HepG2 (cell line): ENCODE data around the gene PIR. TPM values are rescaled to one million over a fixed set of nuclear protein-coding genes. Genes with fewer than 3 reads are reported as not detected.

Experiments
- ATAC-seq: fragments of 200-7000 bp; cut with Tn5 transposase; 3 replicates; pipeline ENCODE4 v1.9.1; 2020; ENCODE audit warnings: mild to moderate bottlenecking, moderate library complexity
- BruUV-seq: library from RNA; stranded (reverse); fragments of 400-500 nt; replicated peaks from 2 replicates; lab custom pipeline; 2021; lab: Mats Ljungman, UMichigan
- CTCF ChIA-PET: fragments of 300-600 bp; formaldehyde crosslinking; extraction: SDS; loops from one replicate; lab custom pipeline; 2021; ENCODE audit warnings: low total read pairs, inconsistent platforms, low intra/inter-chr PET ratio; lab: Yijun Ruan, JAX
- POLR2A ChIA-PET: fragments of 350-600 bp; sonication (Branson Sonifier 250); formaldehyde crosslinking; loops from one replicate; lab custom pipeline; 2020; ENCODE audit warnings: antibody characterized with exemption, inconsistent platforms; lab: Yijun Ruan, JAX
- DNase-seq: peaks from one replicate; pipeline ENCODE4 v3.0.0-alpha.2; 2015; ENCODE audit warnings: low spot score
- FAIRE-seq: peaks from 3 replicates; lab custom pipeline; 2011; peaks lifted over from hg19 to GRCh38; lab: Jason Lieb, UNC
- H2AFZ ChIP-seq: one replicate; pipeline ENCODE4 v1.6.1; 2011; ENCODE audit warnings: low read length, inconsistent platforms
- H3K27ac ChIP-seq: fragments of 300-600 bp; 3 replicates; pipeline ENCODE4 v1.8.0; 2011; ENCODE audit warnings: mixed run types, mild to moderate bottlenecking, mixed read lengths, low read length, inconsistent platforms; ENCODE audit not compliant: insufficient read depth; ENCODE audit errors: extremely low read length
- H3K27me3 ChIP-seq, 2 experiments: fragments of 200-600 bp in 1 of 2; 2 replicates in 1 of 2; 3 replicates in 1 of 2; pipeline versions ENCODE4 v1.6.0 to v1.8.0; 2011; ENCODE audit warnings: low read length in 2 of 2, mild to moderate bottlenecking in 2 of 2, moderate library complexity in 2 of 2, inconsistent platforms in 1 of 2; ENCODE audit not compliant: insufficient read depth in 2 of 2, control insufficient read depth in 1 of 2
- H3K36me3 ChIP-seq, 2 experiments: fragments of 200-600 bp in 1 of 2; replicated peaks in 1 of 2; 2 replicates in 1 of 2; 3 replicates in 1 of 2; pipeline versions ENCODE4 v1.5.1 to v1.8.0; 2011; ENCODE audit warnings: low read length in 2 of 2, inconsistent platforms in 1 of 2; ENCODE audit not compliant: insufficient read depth in 2 of 2, control insufficient read depth in 1 of 2
- H3K4me1 ChIP-seq: 2 replicates; pipeline ENCODE4 v1.5.1; 2012; ENCODE audit warnings: low read length, inconsistent platforms; ENCODE audit not compliant: insufficient read depth
- H3K4me2 ChIP-seq: 2 replicates; pipeline ENCODE4 v1.6.0; 2011; ENCODE audit warnings: low read depth, low read length, inconsistent platforms
- H3K4me3 ChIP-seq, 3 experiments: fragments of 200-600 bp in 1 of 3; sonication (generic), shearing (Covaris generic) in 1 of 3; replicated peaks in 1 of 3; 2 replicates each; pipeline ENCODE4 v1.5.1; 2011 to 2016; ENCODE audit warnings: low read length in 3 of 3, inconsistent platforms in 2 of 3, low read depth in 2 of 3, mild to moderate bottlenecking in 2 of 3, control low read depth in 1 of 3, mixed read lengths in 1 of 3; ENCODE audit not compliant: insufficient read depth in 1 of 3
- H3K79me2 ChIP-seq: one replicate; pipeline ENCODE4 v1.6.1; 2011; ENCODE audit warnings: low read length, inconsistent platforms; ENCODE audit not compliant: insufficient read depth
- H3K9ac ChIP-seq: 2 replicates; pipeline ENCODE4 v1.6.0; 2011; ENCODE audit warnings: mild to moderate bottlenecking, low read depth, low read length, inconsistent platforms; ENCODE audit not compliant: insufficient read depth
- H3K9me3 ChIP-seq: 2 replicates; pipeline ENCODE4 v1.5.1; 2012; ENCODE audit warnings: mild to moderate bottlenecking, low read length
- H4K20me1 ChIP-seq: 2 replicates; pipeline ENCODE4 v1.6.0; 2011; ENCODE audit warnings: inconsistent platforms, mild to moderate bottlenecking, low read length, moderate library complexity; ENCODE audit not compliant: insufficient read depth
- ARNTL ChIP-seq: sonication (generic); formaldehyde crosslinking; IDR thresholded peaks from 2 replicates; pipeline ENCODE4 v1.4.0; 2020; ENCODE audit warnings: mild to moderate bottlenecking, missing genetic modification reagents
- BORCS8-MEF2B ChIP-seq: sonication (generic); formaldehyde crosslinking; IDR thresholded peaks from 2 replicates; pipeline ENCODE4 v1.8.0; 2022; ENCODE audit warnings: mild to moderate bottlenecking, missing genetic modification reagents
- CAMTA2 ChIP-seq: sonication (generic); formaldehyde crosslinking; IDR thresholded peaks from 2 replicates; pipeline ENCODE4 v1.4.0; 2020; ENCODE audit warnings: mild to moderate bottlenecking, missing genetic modification reagents, borderline replicate concordance
- FOXJ3 ChIP-seq: sonication (generic); formaldehyde crosslinking; IDR thresholded peaks from 2 replicates; pipeline ENCODE4 v1.4.0; 2020; ENCODE audit warnings: missing genetic modification reagents, mild to moderate bottlenecking, borderline replicate concordance
- FOXP1 ChIP-seq, 2 experiments: fragments of 450-650 bp in 1 of 2; IDR thresholded peaks; 2 replicates each; pipeline ENCODE4 v1.6.1; 2017 to 2018; ENCODE audit warnings: antibody characterized with exemption in 1 of 2
- MED8 ChIP-seq: sonication (generic); formaldehyde crosslinking; IDR thresholded peaks from 2 replicates; pipeline ENCODE4 v1.8.1; 2023; ENCODE audit warnings: mild to moderate bottlenecking, missing genetic modification reagents; ENCODE audit not compliant: insufficient replicate concordance
- MEIS1 ChIP-seq: sonication (generic); formaldehyde crosslinking; IDR thresholded peaks from 2 replicates; pipeline ENCODE4 v1.9.0; 2021; ENCODE audit warnings: mild to moderate bottlenecking, missing genetic modification reagents, moderate library complexity, borderline replicate concordance
- PAWR ChIP-seq: sonication (generic); formaldehyde crosslinking; IDR thresholded peaks from 2 replicates; pipeline ENCODE4 v1.4.0; 2020; ENCODE audit warnings: missing genetic modification reagents, mild to moderate bottlenecking, borderline replicate concordance
- PRMT3 ChIP-seq: sonication (generic); formaldehyde crosslinking; IDR thresholded peaks from 2 replicates; pipeline ENCODE4 v1.8.1; 2022; ENCODE audit warnings: low read depth, mild to moderate bottlenecking, moderate library complexity, missing genetic modification reagents, borderline replicate concordance
- RBFOX2 ChIP-seq: fragments of 200-400 bp; formaldehyde crosslinking; IDR thresholded peaks from 2 replicates; pipeline ENCODE4 v1.6.1; 2017; ENCODE audit warnings: low read depth, mild to moderate bottlenecking, low read length
- SMAD9 ChIP-seq: sonication (generic); formaldehyde crosslinking; IDR thresholded peaks from 2 replicates; pipeline ENCODE4 v1.5.1; 2020; ENCODE audit warnings: mild to moderate bottlenecking, missing genetic modification reagents
- ZKSCAN5 ChIP-seq: sonication (generic); formaldehyde crosslinking; IDR thresholded peaks from 2 replicates; pipeline ENCODE4 v1.5.1; 2020; ENCODE audit warnings: mild to moderate bottlenecking, missing genetic modification reagents
- in situ Hi-C: cut with HindIII; loops from 2 replicates; pipeline ENCODE4 v1.10.0; 2017; ENCODE audit warnings: low pct_unique_long_range_greater_than_20kb; ENCODE audit not compliant: extremely low pct_ligation_motif_present
- intact Hi-C: fragments of 100-400 bp; cut with micrococcal nuclease; formaldehyde crosslinking; loops from one replicate; pipeline ENCODE4 v1.10.0; 2022; ENCODE audit not compliant: unreplicated experiment
- polyA plus RNA-seq, 8 experiments: library from polyadenylated mRNA; depleted of rRNA in 3 of 8; stranded (reverse) in 7 of 8; unstranded in 1 of 8; fragments of >200 nt; fragmentation: Illumina TruSeq in 4 of 8; extraction: Trizol in 4 of 8; gene quantifications; 2 replicates each; pipeline versions ENCODE4 v1.2.1 to v1.2.3, GENCODE V29; 2011 to 2016; ENCODE audit warnings: low read depth in 4 of 8, missing spikeins in 1 of 8, mixed read lengths in 1 of 8; ENCODE audit not compliant: insufficient read depth in 1 of 8
- total RNA-seq, 5 experiments: library from RNA; depleted of rRNA; stranded (reverse); fragments of >200 nt; fragmentation: Illumina TruSeq; extraction: Trizol; gene quantifications; 2 replicates each; pipeline ENCODE4 v1.2.3, GENCODE V29; 2016; ENCODE audit warnings: low read depth in 1 of 5
- TF ChIP-seq, protein P1 (sequence below): sonication (generic); formaldehyde crosslinking; conservative IDR thresholded peaks from 2 replicates; pipeline ENCODE4 v1.8.0; 2022; ENCODE audit warnings: missing genetic modification reagents
- TF ChIP-seq, protein P2 (sequence below): sonication (generic); formaldehyde crosslinking; IDR thresholded peaks from 2 replicates; pipeline ENCODE4 v1.4.0; 2020; ENCODE audit warnings: low read depth, missing genetic modification reagents
- TF ChIP-seq, protein P3 (sequence below): sonication (generic); formaldehyde crosslinking; IDR thresholded peaks from 2 replicates; pipeline ENCODE4 v1.4.0; 2020; ENCODE audit warnings: missing genetic modification reagents

The PIR gene
- total and polyA plus RNA-seq, 2 of the 13 experiments (the other 11 are each of a cell fraction or from before 2014, with no cell fraction given) = 12.2 to 38.0 TPM

DNA sequence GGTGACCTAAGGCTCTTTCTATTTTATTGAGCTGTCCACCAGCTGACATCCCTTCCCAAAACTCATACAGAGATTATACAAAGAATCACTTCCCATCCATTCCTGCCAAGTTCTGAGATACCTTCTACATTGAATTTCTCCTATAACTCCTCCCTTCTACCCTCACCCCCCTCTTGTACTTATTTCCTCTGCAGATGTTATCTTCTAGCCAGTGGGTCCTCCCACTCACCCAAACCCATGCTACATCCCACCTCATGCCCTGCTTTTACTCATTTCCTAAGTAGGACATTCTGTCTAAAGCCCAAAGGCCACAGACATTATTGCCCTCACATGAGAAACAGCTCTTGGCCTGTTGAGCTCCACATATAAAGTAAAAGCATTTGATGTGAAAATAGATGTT lies 36.0 kb upstream of the PIR start:
- no peaks in the 10 kb centered on the region for H3K4me1 ChIP-seq
- no peaks in the 10 kb centered on the region for H3K36me3 ChIP-seq
- no TSS peak for BruUV-seq
- no peak overlapping the region for H2AFZ ChIP-seq
- no peak overlapping the region for H3K27ac ChIP-seq
- ATAC-seq (no peak), DNase-seq (no peak), FAIRE-seq (no peak)
- no peaks in the 10 kb centered on the region for H4K20me1 ChIP-seq
- in situ Hi-C loops = no loop called here
- ChIA-PET CTCF (no interaction called here), POLR2A (no interaction called here)
- H3K27me3 ChIP-seq = no peaks in the 10 kb centered on the region
- no peak overlapping the region for H3K9ac ChIP-seq
- H3K79me2 ChIP-seq = no peaks in the 10 kb centered on the region
- intact Hi-C loops = loop anchor here (5.0 kb wide), 1 partner anchor 587 kb away; no protein-coding TSS in a partner anchor
- no peak overlapping the region for H3K4me2 ChIP-seq
- no peak overlapping the region for H3K4me3 ChIP-seq
- H3K9me3 ChIP-seq = no peaks in the 10 kb centered on the region
- TF ChIP-seq RBFOX2 (no peak), ZKSCAN5 (CRISPR knock-in tag) (no peak), SMAD9 (CRISPR knock-in tag) (no peak), CAMTA2 (no peak), FOXP1 (IDR thresholded peaks at IDR 0.05) (no peak), FOXP1 (CRISPR knock-in tag; IDR thresholded peaks at IDR 0.05) (no peak), MEIS1 (CRISPR knock-in tag) (no peak), BORCS8-MEF2B (CRISPR knock-in tag) (no peak), MED8 (no peak), FOXJ3 (CRISPR knock-in tag) (no peak), ARNTL (CRISPR knock-in tag) (no peak), PAWR (no peak), PRMT3 (CRISPR knock-in tag) (no peak)
- TF ChIP-seq, protein P1, sequence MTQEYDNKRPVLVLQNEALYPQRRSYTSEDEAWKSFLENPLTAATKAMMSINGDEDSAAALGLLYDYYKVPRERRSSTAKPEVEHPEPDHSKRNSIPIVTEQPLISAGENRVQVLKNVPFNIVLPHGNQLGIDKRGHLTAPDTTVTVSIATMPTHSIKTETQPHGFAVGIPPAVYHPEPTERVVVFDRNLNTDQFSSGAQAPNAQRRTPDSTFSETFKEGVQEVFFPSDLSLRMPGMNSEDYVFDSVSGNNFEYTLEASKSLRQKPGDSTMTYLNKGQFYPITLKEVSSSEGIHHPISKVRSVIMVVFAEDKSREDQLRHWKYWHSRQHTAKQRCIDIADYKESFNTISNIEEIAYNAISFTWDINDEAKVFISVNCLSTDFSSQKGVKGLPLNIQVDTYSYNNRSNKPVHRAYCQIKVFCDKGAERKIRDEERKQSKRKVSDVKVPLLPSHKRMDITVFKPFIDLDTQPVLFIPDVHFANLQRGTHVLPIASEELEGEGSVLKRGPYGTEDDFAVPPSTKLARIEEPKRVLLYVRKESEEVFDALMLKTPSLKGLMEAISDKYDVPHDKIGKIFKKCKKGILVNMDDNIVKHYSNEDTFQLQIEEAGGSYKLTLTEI = no peak
- TF ChIP-seq, protein P2, sequence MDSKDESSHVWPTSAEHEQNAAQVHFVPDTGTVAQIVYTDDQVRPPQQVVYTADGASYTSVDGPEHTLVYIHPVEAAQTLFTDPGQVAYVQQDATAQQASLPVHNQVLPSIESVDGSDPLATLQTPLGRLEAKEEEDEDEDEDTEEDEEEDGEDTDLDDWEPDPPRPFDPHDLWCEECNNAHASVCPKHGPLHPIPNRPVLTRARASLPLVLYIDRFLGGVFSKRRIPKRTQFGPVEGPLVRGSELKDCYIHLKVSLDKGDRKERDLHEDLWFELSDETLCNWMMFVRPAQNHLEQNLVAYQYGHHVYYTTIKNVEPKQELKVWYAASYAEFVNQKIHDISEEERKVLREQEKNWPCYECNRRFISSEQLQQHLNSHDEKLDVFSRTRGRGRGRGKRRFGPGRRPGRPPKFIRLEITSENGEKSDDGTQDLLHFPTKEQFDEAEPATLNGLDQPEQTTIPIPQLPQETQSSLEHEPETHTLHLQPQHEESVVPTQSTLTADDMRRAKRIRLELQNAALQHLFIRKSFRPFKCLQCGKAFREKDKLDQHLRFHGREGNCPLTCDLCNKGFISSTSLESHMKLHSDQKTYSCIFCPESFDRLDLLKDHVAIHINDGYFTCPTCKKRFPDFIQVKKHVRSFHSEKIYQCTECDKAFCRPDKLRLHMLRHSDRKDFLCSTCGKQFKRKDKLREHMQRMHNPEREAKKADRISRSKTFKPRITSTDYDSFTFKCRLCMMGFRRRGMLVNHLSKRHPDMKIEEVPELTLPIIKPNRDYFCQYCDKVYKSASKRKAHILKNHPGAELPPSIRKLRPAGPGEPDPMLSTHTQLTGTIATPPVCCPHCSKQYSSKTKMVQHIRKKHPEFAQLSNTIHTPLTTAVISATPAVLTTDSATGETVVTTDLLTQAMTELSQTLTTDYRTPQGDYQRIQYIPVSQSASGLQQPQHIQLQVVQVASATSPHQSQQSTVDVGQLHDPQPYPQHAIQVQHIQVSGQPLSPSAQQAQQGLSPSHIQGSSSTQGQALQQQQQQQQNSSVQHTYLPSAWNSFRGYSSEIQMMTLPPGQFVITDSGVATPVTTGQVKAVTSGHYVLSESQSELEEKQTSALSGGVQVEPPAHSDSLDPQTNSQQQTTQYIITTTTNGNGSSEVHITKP (CRISPR knock-in tag) = no peak
- TF ChIP-seq, protein P3, sequence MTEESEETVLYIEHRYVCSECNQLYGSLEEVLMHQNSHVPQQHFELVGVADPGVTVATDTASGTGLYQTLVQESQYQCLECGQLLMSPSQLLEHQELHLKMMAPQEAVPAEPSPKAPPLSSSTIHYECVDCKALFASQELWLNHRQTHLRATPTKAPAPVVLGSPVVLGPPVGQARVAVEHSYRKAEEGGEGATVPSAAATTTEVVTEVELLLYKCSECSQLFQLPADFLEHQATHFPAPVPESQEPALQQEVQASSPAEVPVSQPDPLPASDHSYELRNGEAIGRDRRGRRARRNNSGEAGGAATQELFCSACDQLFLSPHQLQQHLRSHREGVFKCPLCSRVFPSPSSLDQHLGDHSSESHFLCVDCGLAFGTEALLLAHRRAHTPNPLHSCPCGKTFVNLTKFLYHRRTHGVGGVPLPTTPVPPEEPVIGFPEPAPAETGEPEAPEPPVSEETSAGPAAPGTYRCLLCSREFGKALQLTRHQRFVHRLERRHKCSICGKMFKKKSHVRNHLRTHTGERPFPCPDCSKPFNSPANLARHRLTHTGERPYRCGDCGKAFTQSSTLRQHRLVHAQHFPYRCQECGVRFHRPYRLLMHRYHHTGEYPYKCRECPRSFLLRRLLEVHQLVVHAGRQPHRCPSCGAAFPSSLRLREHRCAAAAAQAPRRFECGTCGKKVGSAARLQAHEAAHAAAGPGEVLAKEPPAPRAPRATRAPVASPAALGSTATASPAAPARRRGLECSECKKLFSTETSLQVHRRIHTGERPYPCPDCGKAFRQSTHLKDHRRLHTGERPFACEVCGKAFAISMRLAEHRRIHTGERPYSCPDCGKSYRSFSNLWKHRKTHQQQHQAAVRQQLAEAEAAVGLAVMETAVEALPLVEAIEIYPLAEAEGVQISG = no peak
